Measurements from ENCODE around the gene CALR3.

The CALR3 gene

DNA sequence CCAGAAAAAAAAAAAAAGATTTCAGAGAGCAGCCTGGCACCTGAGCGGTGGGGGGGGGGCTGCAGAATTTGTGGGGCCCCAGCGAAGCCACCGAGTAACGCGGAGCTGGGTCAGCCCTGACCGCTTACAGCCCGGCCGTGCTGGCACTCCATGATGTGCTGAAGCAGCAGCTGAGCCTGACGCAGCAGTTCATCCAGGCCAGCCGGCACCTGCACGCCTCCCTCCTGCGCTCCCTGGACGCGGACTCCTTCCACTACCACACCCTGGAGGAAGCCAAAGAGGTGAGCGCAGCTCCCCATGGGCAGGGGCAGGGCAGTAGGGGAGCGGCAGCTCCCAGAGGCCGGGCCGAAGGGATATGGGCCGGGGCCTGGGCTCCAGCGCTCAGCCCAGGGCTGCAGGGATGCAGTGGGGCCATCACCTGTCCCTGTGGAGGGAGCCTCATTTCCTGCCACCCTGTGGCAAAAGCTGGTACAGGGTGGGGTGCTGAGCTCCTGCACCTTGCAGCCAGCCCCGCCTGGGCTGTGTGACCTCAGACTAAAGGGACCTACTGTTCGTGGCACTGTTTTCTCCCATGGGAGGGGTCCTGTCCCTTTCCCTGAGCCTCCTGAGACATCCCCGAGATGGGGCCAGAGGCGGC, 18.5 kb upstream of the CALR3 start:
- no peak for TF ChIP-seq CTCF (IDR thresholded peaks at IDR 0.05)

DNA sequence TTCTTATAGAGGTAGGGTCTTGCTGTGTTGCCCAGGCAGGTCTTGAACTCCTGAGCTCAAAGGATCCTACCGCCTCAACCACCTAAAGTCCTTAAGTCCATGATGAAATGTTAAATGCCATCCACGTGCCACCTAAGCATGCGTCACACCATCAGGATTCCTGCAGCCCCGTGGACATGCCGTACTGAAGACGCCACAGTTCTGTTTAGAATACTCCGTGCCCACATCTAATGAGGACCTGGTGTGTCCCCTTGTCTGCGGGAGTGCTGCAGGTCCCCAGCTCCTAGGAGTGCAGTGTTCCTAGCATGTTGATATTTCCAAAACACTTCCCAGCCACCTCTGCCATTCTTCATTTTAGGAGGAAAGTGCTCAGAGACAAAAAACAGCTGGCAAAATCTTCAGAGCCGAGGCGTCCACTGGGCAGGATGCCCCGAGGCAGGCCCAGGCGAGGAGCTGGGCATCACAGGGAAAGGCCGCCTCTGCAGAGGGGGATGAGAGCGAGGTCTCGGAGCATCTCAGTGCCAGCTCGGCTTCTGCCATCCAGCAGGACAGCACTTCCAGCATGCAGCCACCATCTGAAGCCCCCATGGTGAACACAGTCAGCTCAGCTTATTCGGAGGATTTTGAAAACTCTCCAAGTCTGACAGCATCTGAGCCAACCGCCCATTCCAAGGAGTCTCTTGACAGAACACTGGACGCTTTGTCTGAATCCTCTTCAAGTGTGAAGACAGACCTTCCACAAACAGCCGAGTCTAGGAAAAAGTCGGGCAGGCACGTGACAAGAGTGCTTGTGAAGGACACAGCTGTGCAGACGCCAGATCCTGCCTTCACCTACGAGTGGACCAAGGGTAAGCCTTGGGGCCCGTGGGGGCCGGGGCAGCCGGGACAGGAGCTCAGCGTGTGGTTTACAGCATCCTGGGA, 13.4 kb upstream of the CALR3 start:
- TF ChIP-seq CTCF (IDR thresholded peaks at IDR 0.05) = no peak

DNA sequence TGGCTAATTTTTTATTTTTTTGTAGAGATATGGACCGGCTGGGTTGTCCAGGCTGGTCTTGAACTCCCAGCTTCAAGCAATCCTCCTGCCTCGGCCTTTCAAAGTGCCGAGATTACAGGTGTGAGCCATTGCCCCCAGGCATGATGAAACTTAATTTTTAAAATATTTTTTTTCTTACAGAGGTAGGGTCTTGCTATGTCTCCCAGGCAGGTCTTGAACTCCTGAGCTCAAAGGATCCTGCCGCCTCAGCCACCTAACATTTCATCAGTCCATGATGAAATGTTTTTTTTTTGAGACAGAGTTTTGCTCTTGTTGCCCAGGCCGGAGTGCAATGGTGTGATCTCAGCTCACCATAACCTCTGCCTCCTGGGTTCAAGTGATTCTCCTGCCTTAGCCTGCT, 12.6 kb upstream of the CALR3 start:
- TF ChIP-seq CTCF (IDR thresholded peaks at IDR 0.05) = no peak

DNA sequence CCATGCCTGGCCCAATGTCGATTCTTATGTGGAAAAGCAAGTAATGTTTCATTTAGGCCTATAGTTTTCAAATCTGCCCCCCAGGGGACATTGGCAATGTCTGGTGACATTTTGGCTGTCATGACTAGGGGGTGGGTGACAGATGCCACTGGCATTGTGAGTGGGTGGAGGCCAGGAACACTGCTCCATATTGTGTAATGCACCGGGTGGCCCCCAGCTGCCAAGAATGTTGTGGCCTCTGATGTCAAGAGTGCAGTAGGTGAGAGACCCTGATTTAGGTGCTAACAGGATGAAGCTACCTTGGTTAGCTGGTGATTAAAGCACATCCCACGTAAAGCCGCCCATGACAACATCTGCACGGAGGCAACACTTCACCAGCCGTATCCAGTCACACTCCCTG, 11.0 kb upstream of the CALR3 start:
- TF ChIP-seq CTCF (IDR thresholded peaks at IDR 0.05) = no peak

DNA sequence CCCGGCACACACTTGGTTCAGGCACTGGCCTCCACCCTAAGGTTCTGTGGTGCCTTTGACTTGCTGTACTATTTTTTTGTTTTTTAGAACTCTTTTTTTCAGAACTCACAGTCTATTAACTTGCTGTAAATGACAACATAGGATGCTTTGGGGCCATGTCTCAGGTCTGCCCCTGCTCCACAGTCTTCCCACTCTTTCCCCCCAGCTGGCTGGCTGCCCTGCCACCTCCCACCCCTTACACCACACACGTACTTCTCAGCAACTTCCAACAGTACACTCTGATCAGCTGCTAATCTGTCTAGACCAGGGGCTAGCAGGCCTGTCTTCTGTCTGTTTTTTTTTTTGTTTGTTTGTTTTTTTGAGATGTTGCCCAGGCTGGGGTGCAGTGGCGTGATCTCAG, 8.3 kb upstream of the CALR3 start:
- no peak for TF ChIP-seq CTCF (IDR thresholded peaks at IDR 0.05)

DNA sequence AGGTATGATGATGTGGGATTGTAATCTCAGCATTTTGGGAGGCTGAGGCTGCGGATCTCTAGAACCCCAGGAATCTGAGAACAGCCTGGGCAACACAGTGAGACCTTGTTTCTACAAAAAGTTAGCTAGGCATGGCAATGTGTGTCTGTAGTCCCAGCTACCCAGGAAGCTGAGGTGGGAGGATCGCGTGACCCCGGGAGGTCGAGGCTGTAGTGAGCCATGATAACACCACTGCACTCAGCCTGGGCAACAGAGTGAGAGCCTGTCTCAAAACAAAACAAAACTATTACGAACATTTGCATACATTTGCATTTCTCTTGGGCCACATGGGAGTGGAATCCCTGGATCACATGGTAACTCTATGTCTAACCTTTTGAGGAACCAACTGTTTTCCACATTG, 1.9 kb upstream of the CALR3 start:
- TF ChIP-seq CTCF (IDR thresholded peaks at IDR 0.05) = no peak

GRCh38 chr19:16497042-16497441, 1.1 kb upstream of the CALR3 start:
- no peak for TF ChIP-seq CTCF (IDR thresholded peaks at IDR 0.05)

All from LNCAP (cell line).